Activated naive CD4-positive, alpha-beta T cell (primary cell): Measurements from ENCODE around the gene TOMM6.
"Not testable (repeated sequence)": the region's sequence is repeated elsewhere in the genome, so short reads cannot be mapped to it uniquely, and the experiment has no call there.

Source experiments
- DNase-seq, 4 experiments: peaks; one replicate each; lab custom pipeline; 2025; lab: John Stamatoyannopoulos, UW

The TOMM6 gene

GRCh38 chr6:41763470-41763869 is 24.0 kb upstream of the TOMM6 start:
- DNase-seq: no peak

- DNase-seq: not testable (repeated sequence)
Observed at GRCh38 chr6:41766043-41766664, 21.3 kb upstream of the TOMM6 start.

GRCh38 chr6:41767112-41767833 is 20.2 kb upstream of the TOMM6 start:
- DNase-seq: no peak

- DNase-seq: no peak
Observed at GRCh38 chr6:41768545-41769308, 18.8 kb upstream of the TOMM6 start.

- no peak for DNase-seq
Observed at GRCh38 chr6:41769376-41769775, 18.1 kb upstream of the TOMM6 start.

GRCh38 chr6:41770381-41771057 is 17.0 kb upstream of the TOMM6 start:
- DNase-seq: no peak

GRCh38 chr6:41771058-41771983 is 16.2 kb upstream of the TOMM6 start:
- no peak for DNase-seq

- DNase-seq: no peak
Observed at GRCh38 chr6:41774841-41775240, 12.7 kb upstream of the TOMM6 start.

GRCh38 chr6:41775293-41775882 is 12.1 kb upstream of the TOMM6 start:
- no peak for DNase-seq

GRCh38 chr6:41777551-41778285 is 9.8 kb upstream of the TOMM6 start:
- DNase-seq: no peak

- DNase-seq: no peak
Observed at GRCh38 chr6:41778895-41779294, 8.6 kb upstream of the TOMM6 start.

GRCh38 chr6:41779336-41779735 is 8.2 kb upstream of the TOMM6 start:
- DNase-seq: peak in 1 of 4 experiments; percentile 40

GRCh38 chr6:41779788-41780550 is 7.5 kb upstream of the TOMM6 start, which contains the start of gene FRS3:
FRS3 (minus strand) TSS chr6:41779900; CDS start chr6:41776987, 2,913 bp downstream.
- peak; percentile 99 to 100 (median 100) for DNase-seq

GRCh38 chr6:41780551-41781365 is 6.7 kb upstream of the TOMM6 start, which contains the start of gene PRICKLE4:
PRICKLE4 (plus strand) TSS chr6:41780782; CDS start chr6:41783474, 2,692 bp downstream.
- DNase-seq: no peak

- no peak for DNase-seq
Observed at GRCh38 chr6:41781366-41781730, 6.1 kb upstream of the TOMM6 start.

- DNase-seq: no peak
Observed at GRCh38 chr6:41783106-41783780, 4.3 kb upstream of the TOMM6 start.

- DNase-seq: no peak
Observed at GRCh38 chr6:41784581-41785171, 2.8 kb upstream of the TOMM6 start.
